GM18870 (cell line): ENCODE measurements around the gene CSPG4.
A peak's percentile ranks its signal among the peaks of the same experiment; 100 is the strongest.
"Not testable (repeated sequence)": the region's sequence is repeated elsewhere in the genome, so short reads cannot be mapped to it uniquely, and the experiment has no call there.

Source experiments
- ATAC-seq: cut with Tn5 transposase; IDR thresholded peaks from one replicate; pipeline ENCODE4 v1.9.1; 2021; ENCODE audit warnings: moderate library complexity; ENCODE audit not compliant: unreplicated experiment

CSPG4 gene

GRCh38 chr15:75633922-75634321, 78.7 kb downstream of the CSPG4 start:
- not testable (repeated sequence) for ATAC-seq

GRCh38 chr15:75631935-75632334, 80.7 kb downstream of the CSPG4 start:
- no peak for ATAC-seq

GRCh38 chr15:75625542-75626347, 86.9 kb downstream of the CSPG4 start, which contains the start of gene SNUPN:
SNUPN (minus strand) TSS chr15:75625725; CDS start chr15:75621051, 4,674 bp downstream.
- ATAC-seq, result peak; percentile 68
